Peyer's patch (tissue), 4 donors: ENCODE measurements around the gene FARS2.

Experiments used
- POLR2A ChIP-seq, 2 donors: fragments of 450-650 bp; IDR thresholded peaks; one replicate each; pipeline ENCODE4 v1.5.1; 2017; ENCODE audit warnings: antibody characterized with exemption in 2 of 2, mild to moderate bottlenecking in 2 of 2, moderate library complexity in 2 of 2
- TF ChIP-seq, protein P1 (sequence below), 6 experiments: fragments of 450-650 bp in 4 of 6; fragments of 200-600 bp in 2 of 6; sonication (generic) in 1 of 6; IDR thresholded peaks; one replicate each; pipeline ENCODE4 v1.5.1; 2017 to 2019; ENCODE audit warnings: antibody characterized with exemption in 6 of 6, mild to moderate bottlenecking in 3 of 6, moderate library complexity in 1 of 6

DNA sequence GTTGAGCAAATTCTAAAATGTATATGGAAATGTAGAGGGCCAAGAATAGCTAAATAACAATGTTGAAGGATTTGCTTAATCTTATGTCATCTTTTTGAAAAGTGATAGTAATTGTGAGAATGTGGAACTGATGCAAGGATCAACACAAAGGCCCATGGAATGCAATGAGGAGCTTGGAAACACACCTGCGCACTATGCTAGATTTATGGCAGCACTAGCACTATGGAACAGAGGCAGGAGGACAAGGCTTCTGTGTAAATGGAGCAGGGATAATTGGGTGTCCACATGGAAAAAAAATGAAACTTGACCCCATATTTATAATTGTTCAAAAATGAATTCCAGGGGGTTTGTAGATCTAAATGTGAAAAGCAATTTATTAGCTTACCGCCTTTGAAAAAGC, 298.3 kb downstream of the FARS2 start:
- TF ChIP-seq, protein P1, sequence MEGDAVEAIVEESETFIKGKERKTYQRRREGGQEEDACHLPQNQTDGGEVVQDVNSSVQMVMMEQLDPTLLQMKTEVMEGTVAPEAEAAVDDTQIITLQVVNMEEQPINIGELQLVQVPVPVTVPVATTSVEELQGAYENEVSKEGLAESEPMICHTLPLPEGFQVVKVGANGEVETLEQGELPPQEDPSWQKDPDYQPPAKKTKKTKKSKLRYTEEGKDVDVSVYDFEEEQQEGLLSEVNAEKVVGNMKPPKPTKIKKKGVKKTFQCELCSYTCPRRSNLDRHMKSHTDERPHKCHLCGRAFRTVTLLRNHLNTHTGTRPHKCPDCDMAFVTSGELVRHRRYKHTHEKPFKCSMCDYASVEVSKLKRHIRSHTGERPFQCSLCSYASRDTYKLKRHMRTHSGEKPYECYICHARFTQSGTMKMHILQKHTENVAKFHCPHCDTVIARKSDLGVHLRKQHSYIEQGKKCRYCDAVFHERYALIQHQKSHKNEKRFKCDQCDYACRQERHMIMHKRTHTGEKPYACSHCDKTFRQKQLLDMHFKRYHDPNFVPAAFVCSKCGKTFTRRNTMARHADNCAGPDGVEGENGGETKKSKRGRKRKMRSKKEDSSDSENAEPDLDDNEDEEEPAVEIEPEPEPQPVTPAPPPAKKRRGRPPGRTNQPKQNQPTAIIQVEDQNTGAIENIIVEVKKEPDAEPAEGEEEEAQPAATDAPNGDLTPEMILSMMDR (IDR thresholded peaks at IDR 0.05): no peak
- no peak for TF ChIP-seq POLR2A (IDR thresholded peaks at IDR 0.05)
